ENCODE measurements around the gene SPRY2.

- no peak for TF ChIP-seq ARNTL (CRISPR knock-in tag; IDR thresholded peaks at IDR 0.05; ENCODE audit: borderline replicate concordance, low read depth)
- no peak for TF ChIP-seq SNAI2 (CRISPR knock-in tag; IDR thresholded peaks at IDR 0.05)
- no peak for TF ChIP-seq PPARA (CRISPR knock-in tag; IDR thresholded peaks at IDR 0.05; ENCODE audit: borderline replicate concordance)
- TF ChIP-seq TOX (CRISPR knock-in tag; IDR thresholded peaks at IDR 0.05; ENCODE audit: borderline replicate concordance): no peak
- TF ChIP-seq, protein P1, sequence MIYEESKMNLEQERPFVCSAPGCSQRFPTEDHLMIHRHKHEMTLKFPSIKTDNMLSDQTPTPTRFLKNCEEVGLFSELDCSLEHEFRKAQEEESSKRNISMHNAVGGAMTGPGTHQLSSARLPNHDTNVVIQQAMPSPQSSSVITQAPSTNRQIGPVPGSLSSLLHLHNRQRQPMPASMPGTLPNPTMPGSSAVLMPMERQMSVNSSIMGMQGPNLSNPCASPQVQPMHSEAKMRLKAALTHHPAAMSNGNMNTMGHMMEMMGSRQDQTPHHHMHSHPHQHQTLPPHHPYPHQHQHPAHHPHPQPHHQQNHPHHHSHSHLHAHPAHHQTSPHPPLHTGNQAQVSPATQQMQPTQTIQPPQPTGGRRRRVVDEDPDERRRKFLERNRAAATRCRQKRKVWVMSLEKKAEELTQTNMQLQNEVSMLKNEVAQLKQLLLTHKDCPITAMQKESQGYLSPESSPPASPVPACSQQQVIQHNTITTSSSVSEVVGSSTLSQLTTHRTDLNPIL (CRISPR knock-in tag; IDR thresholded peaks at IDR 0.05; ENCODE audit: low read depth): no peak
- TF ChIP-seq, protein P2, sequence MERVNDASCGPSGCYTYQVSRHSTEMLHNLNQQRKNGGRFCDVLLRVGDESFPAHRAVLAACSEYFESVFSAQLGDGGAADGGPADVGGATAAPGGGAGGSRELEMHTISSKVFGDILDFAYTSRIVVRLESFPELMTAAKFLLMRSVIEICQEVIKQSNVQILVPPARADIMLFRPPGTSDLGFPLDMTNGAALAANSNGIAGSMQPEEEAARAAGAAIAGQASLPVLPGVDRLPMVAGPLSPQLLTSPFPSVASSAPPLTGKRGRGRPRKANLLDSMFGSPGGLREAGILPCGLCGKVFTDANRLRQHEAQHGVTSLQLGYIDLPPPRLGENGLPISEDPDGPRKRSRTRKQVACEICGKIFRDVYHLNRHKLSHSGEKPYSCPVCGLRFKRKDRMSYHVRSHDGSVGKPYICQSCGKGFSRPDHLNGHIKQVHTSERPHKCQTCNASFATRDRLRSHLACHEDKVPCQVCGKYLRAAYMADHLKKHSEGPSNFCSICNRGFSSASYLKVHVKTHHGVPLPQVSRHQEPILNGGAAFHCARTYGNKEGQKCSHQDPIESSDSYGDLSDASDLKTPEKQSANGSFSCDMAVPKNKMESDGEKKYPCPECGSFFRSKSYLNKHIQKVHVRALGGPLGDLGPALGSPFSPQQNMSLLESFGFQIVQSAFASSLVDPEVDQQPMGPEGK (CRISPR knock-in tag; IDR thresholded peaks at IDR 0.05; ENCODE audit: borderline replicate concordance): peak; percentile 61; the same call in 1 of the 2 replicates
- TF ChIP-seq ESRRG (CRISPR knock-in tag; IDR thresholded peaks at IDR 0.05): no peak
- TF ChIP-seq GLIS3 (CRISPR knock-in tag; IDR thresholded peaks at IDR 0.05): no peak
- no peak for TF ChIP-seq POU6F1 (CRISPR knock-in tag; IDR thresholded peaks at IDR 0.05; ENCODE audit: borderline replicate concordance, low read depth)
These were observed at the start of gene SPRY2 for GRCh38 chr13:80341101-80341755.
